ENCODE measurements around the gene MS4A12.

The MS4A12 gene

DNA sequence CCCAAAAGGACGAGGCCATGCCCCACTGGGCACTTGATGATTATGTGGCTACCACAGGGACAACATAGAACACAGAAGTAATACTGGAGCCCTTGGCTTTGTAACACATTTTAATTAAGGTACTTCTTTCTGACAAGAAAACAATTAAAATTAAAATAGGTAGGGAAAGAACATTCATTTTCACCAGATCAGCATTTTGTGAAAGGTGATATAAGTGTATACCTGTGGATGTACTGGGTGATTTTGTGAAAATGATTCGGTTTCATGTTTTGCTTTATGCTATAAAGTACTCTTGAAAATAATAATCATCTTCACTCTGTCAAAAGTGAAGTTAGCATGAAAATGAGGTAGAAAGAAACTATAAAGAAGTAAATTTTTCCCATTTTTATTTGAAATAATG, 876 bp downstream of the MS4A12 start:
- TF ChIP-seq, protein P1, sequence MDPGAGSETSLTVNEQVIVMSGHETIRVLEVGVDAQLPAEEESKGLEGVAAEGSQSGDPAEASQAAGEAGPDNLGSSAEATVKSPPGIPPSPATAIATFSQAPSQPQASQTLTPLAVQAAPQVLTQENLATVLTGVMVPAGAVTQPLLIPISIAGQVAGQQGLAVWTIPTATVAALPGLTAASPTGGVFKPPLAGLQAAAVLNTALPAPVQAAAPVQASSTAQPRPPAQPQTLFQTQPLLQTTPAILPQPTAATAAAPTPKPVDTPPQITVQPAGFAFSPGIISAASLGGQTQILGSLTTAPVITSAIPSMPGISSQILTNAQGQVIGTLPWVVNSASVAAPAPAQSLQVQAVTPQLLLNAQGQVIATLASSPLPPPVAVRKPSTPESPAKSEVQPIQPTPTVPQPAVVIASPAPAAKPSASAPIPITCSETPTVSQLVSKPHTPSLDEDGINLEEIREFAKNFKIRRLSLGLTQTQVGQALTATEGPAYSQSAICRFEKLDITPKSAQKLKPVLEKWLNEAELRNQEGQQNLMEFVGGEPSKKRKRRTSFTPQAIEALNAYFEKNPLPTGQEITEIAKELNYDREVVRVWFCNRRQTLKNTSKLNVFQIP (CRISPR knock-in tag; IDR thresholded peaks at IDR 0.05; ENCODE audit: borderline replicate concordance, low read depth) = no peak
- TF ChIP-seq, protein P2, sequence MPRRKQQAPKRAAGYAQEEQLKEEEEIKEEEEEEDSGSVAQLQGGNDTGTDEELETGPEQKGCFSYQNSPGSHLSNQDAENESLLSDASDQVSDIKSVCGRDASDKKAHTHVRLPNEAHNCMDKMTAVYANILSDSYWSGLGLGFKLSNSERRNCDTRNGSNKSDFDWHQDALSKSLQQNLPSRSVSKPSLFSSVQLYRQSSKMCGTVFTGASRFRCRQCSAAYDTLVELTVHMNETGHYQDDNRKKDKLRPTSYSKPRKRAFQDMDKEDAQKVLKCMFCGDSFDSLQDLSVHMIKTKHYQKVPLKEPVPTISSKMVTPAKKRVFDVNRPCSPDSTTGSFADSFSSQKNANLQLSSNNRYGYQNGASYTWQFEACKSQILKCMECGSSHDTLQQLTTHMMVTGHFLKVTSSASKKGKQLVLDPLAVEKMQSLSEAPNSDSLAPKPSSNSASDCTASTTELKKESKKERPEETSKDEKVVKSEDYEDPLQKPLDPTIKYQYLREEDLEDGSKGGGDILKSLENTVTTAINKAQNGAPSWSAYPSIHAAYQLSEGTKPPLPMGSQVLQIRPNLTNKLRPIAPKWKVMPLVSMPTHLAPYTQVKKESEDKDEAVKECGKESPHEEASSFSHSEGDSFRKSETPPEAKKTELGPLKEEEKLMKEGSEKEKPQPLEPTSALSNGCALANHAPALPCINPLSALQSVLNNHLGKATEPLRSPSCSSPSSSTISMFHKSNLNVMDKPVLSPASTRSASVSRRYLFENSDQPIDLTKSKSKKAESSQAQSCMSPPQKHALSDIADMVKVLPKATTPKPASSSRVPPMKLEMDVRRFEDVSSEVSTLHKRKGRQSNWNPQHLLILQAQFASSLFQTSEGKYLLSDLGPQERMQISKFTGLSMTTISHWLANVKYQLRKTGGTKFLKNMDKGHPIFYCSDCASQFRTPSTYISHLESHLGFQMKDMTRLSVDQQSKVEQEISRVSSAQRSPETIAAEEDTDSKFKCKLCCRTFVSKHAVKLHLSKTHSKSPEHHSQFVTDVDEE (CRISPR knock-in tag; IDR thresholded peaks at IDR 0.05) = no peak
- no peak for TF ChIP-seq ZNF8 (CRISPR knock-in tag; IDR thresholded peaks at IDR 0.05)
- TF ChIP-seq PPARA (CRISPR knock-in tag; IDR thresholded peaks at IDR 0.05; ENCODE audit: borderline replicate concordance) = no peak
- no peak for TF ChIP-seq SNAI2 (CRISPR knock-in tag; IDR thresholded peaks at IDR 0.05)
- TF ChIP-seq OSR1 (CRISPR knock-in tag; IDR thresholded peaks at IDR 0.05) = no peak
- no peak for TF ChIP-seq PATZ1 (CRISPR knock-in tag; IDR thresholded peaks at IDR 0.05; ENCODE audit: borderline replicate concordance)
- TF ChIP-seq ZNF565 (CRISPR knock-in tag; conservative IDR thresholded peaks at IDR 0.05; ENCODE audit: low read depth) = no peak
- TF ChIP-seq, protein P3, sequence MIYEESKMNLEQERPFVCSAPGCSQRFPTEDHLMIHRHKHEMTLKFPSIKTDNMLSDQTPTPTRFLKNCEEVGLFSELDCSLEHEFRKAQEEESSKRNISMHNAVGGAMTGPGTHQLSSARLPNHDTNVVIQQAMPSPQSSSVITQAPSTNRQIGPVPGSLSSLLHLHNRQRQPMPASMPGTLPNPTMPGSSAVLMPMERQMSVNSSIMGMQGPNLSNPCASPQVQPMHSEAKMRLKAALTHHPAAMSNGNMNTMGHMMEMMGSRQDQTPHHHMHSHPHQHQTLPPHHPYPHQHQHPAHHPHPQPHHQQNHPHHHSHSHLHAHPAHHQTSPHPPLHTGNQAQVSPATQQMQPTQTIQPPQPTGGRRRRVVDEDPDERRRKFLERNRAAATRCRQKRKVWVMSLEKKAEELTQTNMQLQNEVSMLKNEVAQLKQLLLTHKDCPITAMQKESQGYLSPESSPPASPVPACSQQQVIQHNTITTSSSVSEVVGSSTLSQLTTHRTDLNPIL (CRISPR knock-in tag; IDR thresholded peaks at IDR 0.05; ENCODE audit: low read depth) = no peak
- no peak for TF ChIP-seq TCF4 (CRISPR knock-in tag; IDR thresholded peaks at IDR 0.05; ENCODE audit: borderline replicate concordance)
- TF ChIP-seq CSRNP3 (CRISPR knock-in tag; IDR thresholded peaks at IDR 0.05) = no peak
- no peak for TF ChIP-seq ZFP30 (CRISPR knock-in tag; IDR thresholded peaks at IDR 0.05)
- TF ChIP-seq ISL1 (CRISPR knock-in tag; IDR thresholded peaks at IDR 0.05) = no peak
- TF ChIP-seq TOX (CRISPR knock-in tag; IDR thresholded peaks at IDR 0.05; ENCODE audit: borderline replicate concordance) = no peak
- TF ChIP-seq ZFP3 (CRISPR knock-in tag; IDR thresholded peaks at IDR 0.05) = no peak
- TF ChIP-seq ESRRG (CRISPR knock-in tag; IDR thresholded peaks at IDR 0.05) = no peak
- no peak for ATAC-seq

DNA sequence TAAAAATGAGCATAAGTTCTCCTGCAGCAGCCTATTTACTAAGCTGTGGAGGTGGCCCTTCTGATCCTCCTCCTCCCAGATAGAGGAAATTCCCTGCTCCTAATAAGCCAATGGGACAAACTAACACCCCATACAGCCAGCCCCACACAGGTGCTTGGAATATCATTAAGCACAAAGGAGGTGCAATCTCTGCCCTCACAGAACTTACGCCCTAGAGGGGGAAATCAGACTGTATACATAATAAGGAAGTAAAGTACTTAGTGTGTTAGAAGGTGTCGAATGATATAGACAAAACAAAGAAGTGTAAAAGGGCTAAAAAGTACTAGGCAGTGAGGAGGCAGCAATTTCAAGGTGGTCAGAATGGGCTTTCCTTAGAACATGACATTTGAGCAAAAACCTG, 5.8 kb downstream of the MS4A12 start:
- ATAC-seq = no peak
- no peak for TF ChIP-seq RARB (CRISPR knock-in tag; IDR thresholded peaks at IDR 0.05)
- no peak for TF ChIP-seq PPARA (CRISPR knock-in tag; IDR thresholded peaks at IDR 0.05; ENCODE audit: borderline replicate concordance)
- TF ChIP-seq CSRNP3 (CRISPR knock-in tag; IDR thresholded peaks at IDR 0.05) = no peak
- TF ChIP-seq, protein P2 (CRISPR knock-in tag; IDR thresholded peaks at IDR 0.05) = no peak
- TF ChIP-seq OSR1 (CRISPR knock-in tag; IDR thresholded peaks at IDR 0.05) = no peak
- TF ChIP-seq PATZ1 (CRISPR knock-in tag; IDR thresholded peaks at IDR 0.05; ENCODE audit: borderline replicate concordance) = no peak
- no peak for TF ChIP-seq ZFP3 (CRISPR knock-in tag; IDR thresholded peaks at IDR 0.05)
- TF ChIP-seq, protein P3 (CRISPR knock-in tag; IDR thresholded peaks at IDR 0.05; ENCODE audit: low read depth) = no peak
- no peak for TF ChIP-seq ESRRG (CRISPR knock-in tag; IDR thresholded peaks at IDR 0.05)
- TF ChIP-seq ZNF70 (CRISPR knock-in tag; IDR thresholded peaks at IDR 0.05) = no peak
- no peak for TF ChIP-seq ZNF8 (CRISPR knock-in tag; IDR thresholded peaks at IDR 0.05)
- no peak for TF ChIP-seq ARNTL (CRISPR knock-in tag; IDR thresholded peaks at IDR 0.05; ENCODE audit: borderline replicate concordance, low read depth)
- TF ChIP-seq BACH2 (CRISPR knock-in tag; IDR thresholded peaks at IDR 0.05; ENCODE audit: borderline replicate concordance) = no peak
- no peak for TF ChIP-seq ZFP30 (CRISPR knock-in tag; IDR thresholded peaks at IDR 0.05)
- no peak for TF ChIP-seq GLIS3 (CRISPR knock-in tag; IDR thresholded peaks at IDR 0.05)
- TF ChIP-seq TOX (CRISPR knock-in tag; IDR thresholded peaks at IDR 0.05; ENCODE audit: borderline replicate concordance) = no peak
- no peak for TF ChIP-seq SNAI2 (CRISPR knock-in tag; IDR thresholded peaks at IDR 0.05)

All from SK-N-SH treated with all-trans-retinoic acid at 6 μM for 48 hours (cell line).